Measurements from ENCODE around the gene PRKAG1.

DNA sequence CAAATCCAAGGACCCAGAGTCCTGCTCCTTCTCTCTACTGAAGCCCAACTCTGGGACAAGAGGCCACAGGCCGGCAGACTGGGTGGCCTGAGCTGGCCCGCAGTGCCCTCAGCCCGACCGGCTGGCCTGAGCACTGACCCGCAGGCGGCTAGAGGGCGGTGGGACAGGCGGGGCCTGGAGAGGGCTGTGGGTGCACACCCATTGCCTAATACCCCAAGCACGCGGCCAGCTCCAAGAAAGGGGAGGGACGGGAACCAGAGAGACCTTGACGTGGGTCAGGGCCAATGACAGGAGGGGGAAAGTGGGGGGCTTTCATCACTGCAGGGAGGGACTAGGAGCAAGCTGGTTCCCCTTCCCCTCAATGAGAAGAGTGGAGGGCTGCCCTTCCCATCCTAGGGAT lies 45.0 kb downstream of the PRKAG1 start:
- no peak for TF ChIP-seq CTCF (IDR thresholded peaks at IDR 0.05)
- TF ChIP-seq EP300 (IDR thresholded peaks at IDR 0.05) = no peak
- TF ChIP-seq POLR2AphosphoS5 (IDR thresholded peaks at IDR 0.05) = no peak
- no peak for TF ChIP-seq POLR2A (IDR thresholded peaks at IDR 0.05)
